CD4-positive, alpha-beta T cell treated with Interleukin-4 for 1 hour (primary cell): ENCODE measurements around the gene UBE2N.
A peak's percentile ranks its signal among the peaks of the same experiment; 100 is the strongest.

Experiments used
- DNase-seq, 2 donors: peaks; one replicate each; pipeline ENCODE4 v3.0.0-alpha.2; 2020 to 2022

UBE2N gene

DNA sequence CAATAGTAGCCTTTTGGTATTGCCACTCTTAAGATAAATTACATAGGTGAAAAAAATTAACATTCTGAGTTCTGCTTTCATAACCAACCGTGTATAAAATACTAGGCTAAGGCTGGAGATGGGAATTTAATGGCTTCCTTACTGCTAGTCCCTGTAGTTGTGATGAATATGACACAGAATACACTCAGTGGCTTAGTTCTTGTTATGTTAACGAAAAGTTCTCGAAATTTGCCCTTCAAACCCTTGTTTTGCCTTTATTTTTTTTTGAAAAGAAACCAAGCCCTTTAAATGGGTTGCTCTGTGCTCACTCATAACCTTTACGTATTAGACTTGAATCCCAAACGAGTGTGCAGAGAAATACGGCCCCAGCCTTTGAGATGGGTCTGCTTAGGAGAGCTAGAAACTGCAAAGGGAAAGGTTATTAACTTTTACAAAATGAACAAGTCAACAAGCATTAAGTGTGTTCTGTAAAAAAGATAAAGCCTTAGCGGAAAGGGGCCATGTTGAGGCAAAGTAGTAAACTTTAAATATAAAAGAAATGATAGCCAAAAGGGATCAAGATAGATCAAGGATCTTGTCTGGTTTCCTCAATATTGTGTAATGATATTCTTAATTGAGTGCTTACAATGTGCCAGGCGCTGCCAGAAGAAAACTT is 62.3 kb downstream of the UBE2N start:
- DNase-seq: no peak

DNA sequence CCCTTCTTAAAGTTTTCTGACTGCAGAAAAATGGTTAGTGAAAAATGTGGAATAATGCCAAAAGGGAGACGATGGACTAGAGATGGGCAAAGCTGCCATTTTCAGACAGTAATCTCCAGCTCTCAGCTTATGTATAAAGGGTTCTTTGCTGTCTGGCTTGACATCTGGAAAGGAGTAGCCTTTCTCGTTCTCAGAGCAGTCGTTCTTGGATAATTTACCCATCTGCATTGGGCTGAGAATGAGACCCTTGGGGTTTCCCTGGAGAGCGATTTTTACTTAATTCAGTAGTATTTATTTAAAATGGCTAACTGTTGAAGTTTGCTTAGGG is 62.8 kb downstream of the UBE2N start:
- peak in 1 of 2 donors; percentile 22 for DNase-seq

DNA sequence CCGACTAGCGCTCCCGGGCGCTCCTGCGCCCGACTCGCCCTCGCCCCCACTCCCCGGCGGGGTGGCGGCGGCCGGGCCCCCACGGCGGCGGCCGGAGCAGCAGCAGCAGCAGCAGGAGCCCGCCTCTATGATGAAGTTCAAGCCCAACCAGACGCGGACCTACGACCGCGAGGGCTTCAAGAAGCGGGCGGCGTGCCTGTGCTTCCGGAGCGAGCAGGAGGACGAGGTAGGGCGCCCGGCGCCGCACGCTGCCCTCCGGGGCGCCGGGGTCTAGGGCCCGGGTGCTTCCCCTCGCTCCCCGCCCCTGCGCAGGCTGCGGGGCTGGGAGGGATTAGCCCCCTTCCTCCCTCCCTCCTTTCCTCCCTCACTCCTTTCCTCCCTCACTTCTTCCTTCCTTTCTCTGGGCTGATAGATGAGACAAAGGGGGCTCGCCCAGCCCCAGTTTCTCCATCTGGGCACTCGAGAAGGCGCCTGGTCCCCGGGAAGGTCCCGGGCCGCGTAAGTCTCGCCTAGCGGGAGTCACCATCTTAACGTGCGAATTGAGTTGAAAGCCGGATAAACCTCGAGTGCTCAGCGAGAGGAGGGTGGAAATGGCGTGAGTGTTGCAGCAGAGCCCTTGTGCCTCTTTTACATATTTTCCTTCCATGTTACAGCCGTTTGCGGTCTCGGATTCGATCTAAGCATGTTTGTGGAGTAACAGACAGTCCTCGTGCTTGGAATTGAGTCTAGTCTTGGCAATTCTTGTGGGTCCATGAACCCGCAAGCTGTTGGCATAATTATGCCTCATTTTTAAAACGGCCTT is 63.4 kb downstream of the UBE2N start:
- peak; percentile 44 to 64 for DNase-seq

DNA sequence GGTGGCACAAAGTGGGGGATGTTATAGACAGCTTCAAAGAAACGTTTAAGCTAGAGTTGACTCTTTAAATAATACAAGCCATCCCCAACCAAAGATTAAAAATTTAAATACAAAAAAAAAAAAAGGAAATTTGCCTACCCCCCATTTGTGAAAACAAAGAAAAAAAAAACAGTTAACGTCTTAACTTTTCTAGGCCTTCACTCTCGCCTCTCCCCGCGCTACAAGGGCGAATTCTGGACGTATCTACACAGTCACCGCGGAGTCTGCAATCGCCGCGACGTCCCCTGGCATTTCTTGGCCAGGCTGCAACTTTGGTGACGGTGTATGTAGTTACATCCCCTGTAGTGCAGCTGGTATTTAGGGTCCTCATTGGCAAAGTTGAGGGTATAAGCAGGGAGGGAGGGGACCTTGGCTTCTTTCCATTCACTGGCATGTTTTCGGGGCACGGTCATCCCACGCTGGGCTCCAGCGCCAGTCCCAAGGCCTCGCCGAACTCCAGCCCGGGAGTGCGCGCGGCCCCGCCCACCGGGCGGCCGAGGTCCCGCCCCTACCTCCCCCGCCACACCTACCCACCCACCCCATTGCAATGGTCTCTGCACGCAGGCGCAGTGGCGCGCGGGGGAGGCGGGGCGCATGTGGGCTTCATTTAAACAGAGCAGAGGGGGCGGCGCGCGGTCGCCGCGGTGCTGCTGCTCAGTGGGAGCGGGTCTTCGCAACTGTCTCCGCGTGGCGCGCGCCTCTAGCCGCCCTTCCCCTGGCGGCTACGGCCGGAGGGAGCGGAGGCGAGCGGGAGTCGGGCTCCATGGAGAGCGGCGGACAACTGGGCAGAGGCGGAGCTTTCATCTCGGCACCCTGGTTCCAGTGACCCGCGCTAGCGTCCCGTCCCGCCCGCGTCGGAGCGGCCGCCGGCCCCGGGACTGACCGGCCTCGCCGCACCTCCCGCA is 64.2 kb downstream of the UBE2N start, which contains the start of gene NUDT4:
NUDT4 (plus strand) TSS at position 674 of the 944 bp plus-strand sequence. CDS start 398 bp downstream, outside the sequence.
- DNase-seq: peak; percentile 95 to 96

DNA sequence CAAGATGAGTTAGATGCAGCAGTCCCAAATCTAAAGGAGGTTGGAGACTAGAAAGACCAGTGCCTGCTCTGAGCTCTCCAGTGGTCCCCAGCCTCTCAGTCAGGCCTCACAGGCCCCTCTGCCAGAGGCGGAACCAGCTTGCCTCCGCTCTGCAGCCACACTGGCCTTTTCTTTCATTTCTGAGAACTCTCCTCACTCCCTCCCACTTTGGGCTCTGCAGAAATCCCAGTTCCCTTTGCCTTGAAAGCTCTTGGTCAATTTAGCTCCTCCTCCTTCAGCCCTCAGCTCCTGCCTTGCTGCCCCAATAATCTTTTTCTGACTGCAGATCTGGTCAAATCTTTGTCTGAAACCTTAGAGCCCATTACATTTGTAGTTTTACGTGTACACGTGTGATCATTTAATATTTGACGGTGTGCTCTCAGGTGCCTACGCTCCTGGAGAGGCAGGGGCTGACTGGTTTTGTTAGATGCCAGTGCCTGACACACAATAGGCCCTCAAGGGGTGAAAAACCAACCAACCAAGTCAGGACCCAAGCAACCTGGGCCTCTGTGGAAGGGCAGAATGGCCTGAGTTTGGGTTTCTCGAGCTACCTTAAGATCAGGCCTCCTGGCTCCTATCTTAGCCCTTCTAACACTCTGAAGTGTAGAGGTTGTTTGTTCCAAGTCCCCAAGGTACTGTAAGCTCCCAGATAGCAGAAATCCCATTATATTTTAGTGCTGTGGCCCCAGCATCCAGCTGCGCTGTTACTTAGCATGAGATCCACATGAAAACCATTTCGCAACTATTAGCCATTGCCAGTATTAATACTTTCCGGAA is 65.1 kb downstream of the UBE2N start:
- peak in 1 of 2 donors; percentile 16 for DNase-seq

DNA sequence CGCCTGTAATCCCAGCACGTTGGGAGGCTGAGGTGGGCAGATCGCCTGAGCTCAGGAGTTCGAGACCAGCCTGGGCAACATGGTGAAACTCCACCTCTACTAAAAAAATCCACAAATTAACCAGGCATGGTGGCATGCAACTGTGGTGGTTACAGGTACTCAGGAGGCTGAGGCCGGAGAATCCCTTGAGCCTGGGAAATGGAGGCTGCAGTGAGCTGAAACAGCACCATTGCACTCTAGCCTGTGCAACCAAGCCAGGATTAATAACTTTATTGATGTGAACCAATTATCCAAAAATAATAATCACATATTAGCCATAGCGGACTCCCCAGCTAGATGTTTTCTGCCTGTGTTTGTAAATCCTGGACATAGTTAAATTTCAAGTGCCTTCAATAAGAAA is 65.8 kb downstream of the UBE2N start:
- no peak for DNase-seq

DNA sequence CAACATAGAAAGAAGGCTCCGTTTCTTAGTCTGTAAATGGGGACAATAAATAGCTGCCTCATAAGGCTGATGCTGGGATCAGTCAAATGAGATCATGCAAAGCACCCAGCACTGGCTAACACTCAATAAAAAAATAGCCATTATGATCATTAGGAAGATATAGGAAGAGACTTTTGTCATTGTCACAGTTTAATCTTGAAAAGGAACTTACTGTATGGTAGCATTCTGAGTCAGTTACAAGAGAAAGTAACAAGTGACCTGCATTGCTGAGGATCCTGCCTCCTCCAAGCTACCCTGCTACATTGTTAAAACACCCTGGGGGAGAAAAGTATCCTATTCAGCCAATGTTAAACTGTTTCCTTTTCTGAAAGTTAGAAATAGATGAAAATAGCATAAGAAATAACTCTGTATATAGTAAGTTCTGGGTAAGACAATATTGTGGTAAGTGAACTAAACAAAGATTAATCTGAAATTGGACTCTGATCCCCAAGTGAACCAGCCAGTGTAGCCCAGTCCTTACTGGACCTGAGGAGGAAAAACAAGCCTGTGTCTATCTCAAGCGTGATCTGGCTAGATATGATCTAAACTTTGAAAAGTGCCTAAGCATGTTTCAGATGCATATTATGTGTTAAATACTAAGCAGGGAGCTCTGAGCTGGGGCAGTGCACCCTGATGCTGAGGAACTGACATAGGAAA is 67.6 kb downstream of the UBE2N start:
- DNase-seq: no peak

DNA sequence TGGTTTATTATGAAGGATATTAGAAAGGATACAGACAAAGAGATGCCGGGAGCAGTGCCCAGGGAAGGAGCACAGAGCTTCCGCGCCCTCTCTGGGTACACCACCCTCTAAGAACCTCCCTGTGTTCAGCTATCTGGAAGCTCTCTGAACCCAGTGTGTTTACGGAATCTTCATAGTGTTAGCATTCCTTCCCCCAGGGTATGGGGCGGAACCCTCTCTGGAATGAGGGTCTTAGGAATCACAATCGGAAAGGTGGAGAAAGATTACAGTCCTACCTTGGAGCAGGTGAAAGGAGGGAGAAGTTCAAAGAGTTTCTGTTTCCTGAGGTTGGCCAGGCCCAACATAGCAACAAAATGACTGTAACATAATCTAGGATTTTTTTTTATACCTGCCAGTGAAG is 70.8 kb downstream of the UBE2N start:
- no peak for DNase-seq

DNA sequence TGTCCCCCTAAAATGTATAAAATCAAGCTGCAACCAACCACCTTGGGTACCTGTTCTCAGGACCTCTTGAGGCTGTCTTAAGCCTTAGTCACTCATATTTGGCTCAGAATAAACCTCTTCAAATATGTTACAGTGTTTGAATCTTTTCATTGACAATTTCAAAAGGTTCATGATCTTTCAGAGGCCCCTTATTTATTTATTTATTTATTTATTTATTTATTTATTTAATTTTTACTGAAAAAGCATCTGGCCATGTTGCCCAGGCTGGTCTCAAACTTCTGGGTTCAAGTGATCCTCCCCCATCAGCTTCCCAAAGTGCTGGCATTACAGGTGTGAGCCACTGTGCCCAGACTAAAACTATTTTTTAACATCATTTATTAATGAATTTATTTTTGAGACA is 72.2 kb downstream of the UBE2N start:
- DNase-seq: no peak

DNA sequence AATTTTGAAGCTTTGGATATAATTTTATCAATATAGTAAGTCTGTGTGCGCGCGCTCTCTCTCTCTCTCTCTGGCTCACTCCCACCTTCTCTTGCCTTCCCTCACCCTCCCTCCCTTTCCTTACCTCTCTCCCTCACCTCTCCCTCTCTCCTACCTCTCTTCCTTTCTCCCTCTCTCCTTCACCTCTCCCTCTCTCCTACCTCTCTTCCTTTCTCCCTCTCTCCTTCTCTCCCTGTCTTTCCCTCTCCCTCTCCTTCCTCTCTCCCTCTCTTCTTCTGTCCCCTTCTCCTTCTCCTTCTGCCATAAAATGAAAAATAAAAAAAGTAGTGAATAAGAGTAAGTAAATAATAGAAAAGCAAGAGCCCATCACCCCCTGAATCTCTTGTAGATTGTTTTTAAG is 73.0 kb downstream of the UBE2N start:
- no peak for DNase-seq

DNA sequence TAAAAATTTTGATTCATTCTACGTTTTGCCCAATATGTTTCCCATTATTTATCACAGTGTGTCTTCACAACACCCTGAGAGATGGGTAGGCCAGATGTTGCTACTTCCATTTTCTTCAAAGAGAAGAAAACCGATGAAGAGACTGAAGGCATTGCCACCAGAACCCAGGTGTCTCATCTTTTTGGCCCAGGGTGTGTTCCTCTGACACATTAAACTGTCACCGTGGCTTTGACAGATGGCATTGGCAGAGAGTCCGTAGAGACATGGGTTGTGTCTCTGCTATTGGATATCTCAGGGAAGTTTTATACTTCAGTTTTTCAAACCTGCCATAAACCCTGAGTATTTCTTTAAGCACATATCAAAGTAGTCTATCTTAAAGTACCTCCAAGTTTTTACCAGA is 75.3 kb downstream of the UBE2N start:
- no peak for DNase-seq

DNA sequence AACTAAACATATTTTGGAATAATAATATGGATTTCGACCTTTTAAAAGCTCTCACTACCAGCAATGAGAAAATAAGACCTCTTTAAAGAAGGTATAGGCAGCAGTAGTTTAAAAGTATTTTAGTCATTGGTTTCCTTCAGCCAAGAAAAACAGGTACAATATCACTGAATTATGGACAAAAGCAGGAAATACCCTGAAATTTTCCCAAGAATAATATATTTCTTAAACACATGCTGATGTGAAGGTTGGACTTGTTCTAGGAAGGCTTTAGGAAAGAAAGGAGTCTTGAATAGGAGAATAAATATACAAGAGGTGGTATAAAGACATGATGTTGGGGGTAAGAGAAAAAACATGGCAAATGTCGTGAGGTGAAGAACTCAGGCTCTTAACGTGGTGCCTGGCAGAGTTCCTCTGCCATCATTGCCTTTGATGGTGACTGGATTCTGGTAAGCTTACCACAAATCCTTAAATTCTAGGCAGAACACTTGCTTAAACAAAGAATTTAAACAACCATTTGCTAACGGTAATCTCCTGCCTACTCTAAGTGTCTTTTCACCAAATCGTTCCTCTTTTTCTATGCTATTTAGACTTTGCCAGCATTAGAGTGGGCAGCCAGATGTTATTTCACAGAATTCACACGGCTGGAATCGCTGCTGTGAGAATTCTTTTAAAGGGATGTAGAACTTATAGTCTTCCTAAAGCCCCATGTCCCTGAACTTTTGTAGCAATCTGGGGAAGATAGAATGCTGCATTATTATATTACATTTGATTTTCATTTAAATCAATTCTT is 75.9 kb downstream of the UBE2N start:
- no peak for DNase-seq

DNA sequence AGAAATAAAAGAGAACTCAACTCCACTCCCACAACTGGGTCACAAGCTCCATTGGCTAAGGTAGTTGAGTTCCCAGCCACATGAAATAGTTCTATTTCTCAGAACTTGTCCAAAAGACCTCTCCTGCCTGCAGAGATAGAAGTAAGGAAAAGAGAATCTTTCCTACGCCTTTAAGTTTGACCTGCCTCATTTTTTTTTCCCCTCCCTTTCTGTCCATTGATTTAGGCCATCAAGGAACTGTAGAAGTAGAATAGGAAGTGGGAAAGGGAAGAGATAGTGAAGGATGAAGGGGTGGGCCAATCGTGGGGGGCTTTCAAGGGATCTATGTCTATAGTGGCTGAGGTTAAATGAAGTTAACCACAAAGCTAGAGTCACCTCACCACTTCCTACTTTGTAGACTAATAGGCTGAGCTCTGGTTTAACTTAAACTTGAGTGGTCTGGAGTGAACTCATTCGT is 77.9 kb downstream of the UBE2N start:
- peak in 1 of 2 donors; percentile 24 for DNase-seq

DNA sequence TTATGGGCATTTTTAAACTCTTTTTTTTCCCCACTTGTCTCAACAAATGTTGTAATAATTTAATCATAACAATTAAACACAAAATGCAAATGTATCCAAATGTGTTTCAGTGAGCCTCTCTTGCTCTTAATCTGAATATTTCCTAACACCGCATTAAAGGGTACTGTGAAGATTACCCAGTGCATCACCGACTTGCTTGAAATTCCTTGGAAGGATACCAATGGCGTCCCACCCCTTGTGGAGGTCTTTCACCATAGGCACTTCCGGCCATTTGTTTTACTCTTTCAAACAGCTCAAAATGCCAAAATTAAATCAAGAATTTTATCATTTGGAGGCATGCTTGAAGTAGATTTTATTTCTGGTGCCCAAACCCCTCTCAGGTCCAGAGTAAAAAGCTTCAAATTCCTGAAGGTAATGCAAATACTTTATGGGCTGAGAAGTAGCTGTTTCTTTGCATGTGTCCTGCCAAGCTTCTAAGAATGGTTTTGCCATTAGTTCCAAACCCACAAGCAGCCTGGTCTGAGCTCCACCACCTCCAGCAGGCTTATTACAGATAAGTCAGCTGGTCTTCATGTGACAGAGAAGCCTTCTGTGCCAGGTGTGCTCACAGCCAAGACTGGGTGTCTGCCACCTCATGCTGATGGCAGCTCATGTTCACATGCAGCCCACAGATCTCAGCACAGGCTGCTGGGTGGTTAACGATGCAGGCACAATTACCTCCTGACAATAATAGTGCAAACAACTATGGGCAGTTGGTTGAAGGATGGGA is 80.4 kb downstream of the UBE2N start:
- DNase-seq: no peak

DNA sequence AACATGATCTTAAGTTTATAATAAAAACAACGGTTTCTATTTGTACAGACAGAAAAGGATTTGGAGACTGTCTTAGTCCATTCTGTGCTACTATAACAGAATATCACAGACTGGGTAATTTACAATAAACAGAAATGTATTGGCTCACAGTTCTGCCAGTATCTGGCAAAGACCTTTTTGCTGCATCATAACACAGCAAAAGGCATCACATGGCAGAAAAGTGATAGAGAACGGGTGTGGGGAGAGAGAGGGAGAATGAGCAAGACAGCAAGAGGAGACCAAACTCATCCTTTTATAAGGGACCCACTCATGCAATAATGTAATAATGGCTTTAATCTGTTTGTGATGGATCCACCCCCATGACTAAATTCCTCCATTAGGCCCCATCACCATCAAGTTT is 81.1 kb downstream of the UBE2N start:
- DNase-seq: no peak

DNA sequence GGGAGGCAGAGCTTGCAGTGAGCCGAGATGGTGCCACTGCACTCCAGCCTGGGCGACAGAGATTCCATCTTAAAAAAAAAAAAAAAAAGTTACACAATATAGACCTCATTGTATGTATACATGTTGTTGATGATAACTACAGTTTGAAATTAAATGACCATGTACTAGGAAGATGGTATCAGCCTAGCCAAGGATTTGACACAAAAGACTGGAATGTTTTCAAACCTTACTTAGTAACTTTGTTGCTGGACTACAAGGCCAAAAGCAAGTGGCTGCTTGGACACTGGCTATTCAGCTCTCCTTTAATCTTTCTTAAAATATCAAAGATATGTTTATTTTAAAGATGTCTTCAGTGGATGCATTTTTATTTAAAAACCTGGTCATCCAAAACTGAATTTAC is 82.9 kb downstream of the UBE2N start:
- DNase-seq: no peak

DNA sequence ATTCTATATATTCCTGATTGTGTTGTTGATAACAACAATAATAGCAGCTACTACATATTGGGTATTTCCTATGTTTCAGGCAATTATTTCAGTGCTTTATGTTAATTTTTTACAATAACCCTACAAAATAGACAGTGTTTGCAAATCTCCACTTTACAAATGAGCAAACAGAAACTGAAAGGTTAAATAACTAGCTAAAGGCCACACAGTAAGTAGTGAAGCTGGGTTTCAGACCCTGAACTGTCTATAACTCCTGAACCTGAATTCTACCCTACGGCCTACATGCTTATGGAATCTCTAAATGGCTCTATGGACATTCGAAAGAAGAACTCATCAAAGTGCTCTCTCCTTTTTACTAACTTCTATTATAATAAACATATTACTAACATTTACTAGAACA is 83.7 kb downstream of the UBE2N start:
- DNase-seq: no peak

DNA sequence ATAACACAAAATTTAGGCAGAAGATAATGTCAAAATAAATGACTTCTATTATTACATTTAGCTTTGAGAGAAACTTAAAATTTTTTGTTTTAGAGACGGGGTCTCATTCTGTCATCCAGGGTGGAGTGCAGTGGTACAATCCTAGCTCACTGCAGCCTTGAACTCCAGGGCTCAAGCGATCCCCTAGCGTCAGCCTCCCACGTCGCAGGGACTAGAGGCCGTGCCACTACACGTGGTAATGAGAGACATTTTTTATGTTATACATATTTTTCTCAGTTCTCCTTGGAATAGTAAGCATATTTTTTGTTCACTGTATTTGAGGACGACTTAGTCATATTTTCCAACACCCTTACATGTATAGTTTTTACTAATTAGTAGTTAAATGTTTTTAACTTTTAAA is 85.5 kb downstream of the UBE2N start:
- no peak for DNase-seq
